Measurements from ENCODE around the gene HORMAD2. TPM values are rescaled to one million over a fixed set of nuclear protein-coding genes. Genes with fewer than 3 reads are reported as not detected.
"Not testable (repeated sequence)": the region's sequence is repeated elsewhere in the genome, so short reads cannot be mapped to it uniquely, and the experiment has no call there.

Gene HORMAD2
- total RNA-seq, 2 donors from 2014 or later = 0.12 TPM

GRCh38 chr22:30206944-30207343 is 126.7 kb downstream of the HORMAD2 start:
- no peak overlapping the region for H3K4me3 Mint-ChIP-seq
- H3K4me1 Mint-ChIP-seq (ENCODE audit: low read depth) = peaks cover 16% of the 10 kb centered on the region
- ATAC-seq (replicated peaks in 1 of 2) = no peak
- no peak overlapping the region for H3K27ac Mint-ChIP-seq
- DNase-seq = no peak
- no peaks in the 10 kb centered on the region for H3K36me3 Mint-ChIP-seq (ENCODE audit: insufficient read depth in 2 of 2)
- H3K27me3 Mint-ChIP-seq (ENCODE audit: low read depth) = no peaks in the 10 kb centered on the region
- H3K9me3 Mint-ChIP-seq = no peaks in the 10 kb centered on the region

GRCh38 chr22:30208631-30209603 is 128.7 kb downstream of the HORMAD2 start:
- Mint-ChIP-seq H3K27me3 (ENCODE audit: low read depth) (no peaks in the 10 kb centered on the region), H3K27ac (no peak overlapping the region), H3K4me3 (no peak overlapping the region), H3K9me3 (no peaks in the 10 kb centered on the region), H3K36me3 (ENCODE audit: insufficient read depth in 2 of 2) (no peaks in the 10 kb centered on the region), H3K4me1 (ENCODE audit: low read depth) (peaks cover 33% of the 10 kb centered on the region)
- DNase-seq (no peak), ATAC-seq (replicated peaks in 1 of 2) (no peak)

- Mint-ChIP-seq H3K27me3 (ENCODE audit: low read depth) (no peaks in the 10 kb centered on the region), H3K9me3 (no peaks in the 10 kb centered on the region), H3K4me1 (ENCODE audit: low read depth) (peaks cover 35% of the 10 kb centered on the region), H3K27ac (no peak overlapping the region), H3K36me3 (ENCODE audit: insufficient read depth in 2 of 2) (no peaks in the 10 kb centered on the region), H3K4me3 (no peak overlapping the region)
- ATAC-seq (replicated peaks in 1 of 2) = no peak
- no peak for DNase-seq
These were observed 129.4 kb downstream of the HORMAD2 start for GRCh38 chr22:30209642-30210041.

DNA sequence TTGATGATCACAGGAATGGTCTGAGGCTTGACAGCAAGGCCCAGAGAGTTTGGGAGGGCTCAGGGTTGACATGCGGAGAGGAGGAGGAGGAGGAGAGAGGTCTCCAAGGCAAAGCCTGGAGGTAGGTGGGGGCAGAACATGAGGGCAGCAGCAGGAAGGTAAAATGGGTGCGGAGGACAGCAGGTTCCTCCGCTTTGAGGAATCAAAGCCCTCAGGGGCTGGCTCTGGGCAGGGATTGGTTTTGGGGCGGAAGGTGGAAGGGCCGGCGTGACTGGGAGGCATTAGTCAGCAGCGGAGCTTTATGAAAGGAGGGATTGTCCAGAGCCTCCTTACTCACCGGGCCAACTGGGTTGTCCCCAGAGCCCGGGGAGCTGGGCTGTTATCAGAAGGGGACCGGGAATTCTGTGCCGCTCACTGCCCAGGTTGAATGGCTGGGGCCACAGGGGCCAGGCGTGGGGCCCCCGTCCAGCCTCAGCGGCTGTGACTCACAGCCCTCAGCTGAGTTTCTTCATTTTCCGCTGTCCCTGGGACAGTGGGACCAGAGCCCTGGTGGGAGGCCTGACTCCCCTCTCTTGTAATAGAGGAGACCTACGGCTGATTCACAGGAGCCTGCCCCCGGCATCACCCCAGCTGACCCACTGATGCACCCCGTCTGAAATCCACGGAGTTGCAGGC is 130.1 kb downstream of the HORMAD2 start:
- Mint-ChIP-seq H3K4me1 (ENCODE audit: low read depth) (peaks cover 38% of the 10 kb centered on the region), H3K27ac (no peak overlapping the region), H3K36me3 (ENCODE audit: insufficient read depth in 2 of 2) (no peaks in the 10 kb centered on the region), H3K4me3 (no peak overlapping the region), H3K9me3 (no peaks in the 10 kb centered on the region), H3K27me3 (ENCODE audit: low read depth) (no peaks in the 10 kb centered on the region)
- no peak for ATAC-seq (replicated peaks in 1 of 2)
- DNase-seq = no peak

GRCh38 chr22:30211124-30211820 is 131.0 kb downstream of the HORMAD2 start:
- H3K9me3 Mint-ChIP-seq = no peaks in the 10 kb centered on the region
- no peaks in the 10 kb centered on the region for H3K27me3 Mint-ChIP-seq (ENCODE audit: low read depth)
- ATAC-seq (replicated peaks in 1 of 2) = no peak
- no peak for DNase-seq
- no peaks in the 10 kb centered on the region for H3K36me3 Mint-ChIP-seq (ENCODE audit: insufficient read depth in 2 of 2)
- peaks cover 38% of the 10 kb centered on the region for H3K4me1 Mint-ChIP-seq (ENCODE audit: low read depth)
- no peak overlapping the region for H3K27ac Mint-ChIP-seq
- no peak overlapping the region for H3K4me3 Mint-ChIP-seq

- ATAC-seq (replicated peaks in 1 of 2) (peak; percentile 65 to 83), DNase-seq (peak in 1 of 2 donors; percentile 21)
- Mint-ChIP-seq H3K4me1 (ENCODE audit: low read depth) (peaks cover 38% of the 10 kb centered on the region), H3K4me3 (no peak overlapping the region), H3K27me3 (ENCODE audit: low read depth) (no peaks in the 10 kb centered on the region), H3K9me3 (no peaks in the 10 kb centered on the region), H3K27ac (no peak overlapping the region), H3K36me3 (ENCODE audit: insufficient read depth in 2 of 2) (no peaks in the 10 kb centered on the region)
These were observed 132.2 kb downstream of the HORMAD2 start for GRCh38 chr22:30212363-30212995.

GRCh38 chr22:30212996-30213441 is 132.8 kb downstream of the HORMAD2 start:
- ATAC-seq (replicated peaks in 1 of 2) = no peak
- H3K9me3 Mint-ChIP-seq = no peaks in the 10 kb centered on the region
- H3K4me3 Mint-ChIP-seq = no peak overlapping the region
- no peaks in the 10 kb centered on the region for H3K36me3 Mint-ChIP-seq (ENCODE audit: insufficient read depth in 2 of 2)
- peak overlapping the region; percentile 57 for H3K27ac Mint-ChIP-seq
- no peak for DNase-seq
- H3K4me1 Mint-ChIP-seq (ENCODE audit: low read depth) = peaks cover 38% of the 10 kb centered on the region
- no peaks in the 10 kb centered on the region for H3K27me3 Mint-ChIP-seq (ENCODE audit: low read depth)

DNA sequence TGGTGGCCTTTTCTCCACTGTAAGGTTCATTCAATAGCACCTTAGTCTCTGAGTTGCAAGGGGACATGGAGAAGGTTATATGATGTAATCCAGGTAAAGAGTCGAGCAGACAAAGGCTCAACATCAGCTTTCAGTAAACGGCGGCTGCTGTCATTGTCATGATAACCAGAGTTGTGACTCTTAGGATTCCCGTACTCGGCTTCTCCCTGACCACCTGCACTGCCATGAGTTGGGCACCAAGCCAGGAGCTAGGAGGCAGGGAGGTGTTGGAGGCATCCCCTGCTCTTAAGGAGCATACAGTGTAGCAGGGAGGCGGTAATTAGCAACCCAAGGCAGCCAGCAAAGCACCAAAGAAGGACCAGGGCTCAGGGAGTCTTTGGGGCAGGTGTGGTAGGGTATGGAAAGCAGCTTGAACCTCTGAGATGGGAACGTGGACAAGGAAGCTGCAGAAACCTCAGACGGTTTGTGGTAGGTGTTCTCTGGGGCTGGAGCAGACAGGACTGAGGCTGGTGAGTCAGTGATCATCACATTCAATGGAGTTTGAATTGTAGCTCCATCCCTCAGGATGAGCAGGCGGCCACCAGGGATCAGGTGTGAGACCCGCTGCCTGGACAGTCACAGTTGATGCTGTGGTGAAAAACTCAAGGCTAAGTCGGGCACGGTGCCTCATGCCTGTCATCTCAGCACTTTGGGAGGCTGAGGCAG is 134.6 kb downstream of the HORMAD2 start:
- Mint-ChIP-seq H3K36me3 (ENCODE audit: insufficient read depth in 2 of 2) (no peaks in the 10 kb centered on the region), H3K27ac (no peak overlapping the region), H3K27me3 (ENCODE audit: low read depth) (no peaks in the 10 kb centered on the region), H3K4me1 (ENCODE audit: low read depth) (peaks cover 35% of the 10 kb centered on the region), H3K9me3 (no peaks in the 10 kb centered on the region), H3K4me3 (no peak overlapping the region)
- DNase-seq (no peak), ATAC-seq (replicated peaks in 1 of 2) (no peak)

- DNase-seq; H3K27me3 Mint-ChIP-seq (ENCODE audit: low read depth); ATAC-seq (replicated peaks in 1 of 2): not testable (repeated sequence)
These were observed 136.0 kb downstream of the HORMAD2 start for GRCh38 chr22:30216272-30216671.

DNA sequence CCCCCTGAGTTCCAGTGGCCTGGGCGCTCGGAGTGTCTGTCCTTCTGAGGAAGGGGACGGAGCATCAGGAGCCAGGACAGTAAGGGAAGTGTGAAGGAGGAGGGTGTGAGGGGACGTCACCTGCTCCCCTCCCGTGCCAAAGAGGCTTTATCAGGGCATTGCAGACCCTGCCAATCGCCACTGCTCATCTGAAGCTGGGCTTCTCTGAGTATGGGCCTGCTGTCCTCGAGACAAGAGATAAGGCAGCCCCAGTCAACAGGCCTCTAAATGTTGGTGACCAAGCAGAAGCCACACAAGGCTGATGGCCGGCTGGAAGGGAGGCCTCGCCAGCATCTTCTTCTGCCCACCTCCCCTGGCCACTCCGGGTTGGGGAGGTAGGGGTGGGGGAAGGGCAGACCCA is 136.4 kb downstream of the HORMAD2 start:
- ATAC-seq (replicated peaks in 1 of 2) (no peak), DNase-seq (no peak)
- H3K36me3 Mint-ChIP-seq (ENCODE audit: insufficient read depth in 2 of 2) = no peaks in the 10 kb centered on the region
- H3K27ac Mint-ChIP-seq = peak overlapping the region; percentile 14
- H3K4me3 Mint-ChIP-seq = no peak overlapping the region
- no peaks in the 10 kb centered on the region for H3K9me3 Mint-ChIP-seq
- peaks cover 44% of the 10 kb centered on the region for H3K4me1 Mint-ChIP-seq (ENCODE audit: low read depth)
- H3K27me3 Mint-ChIP-seq (ENCODE audit: low read depth) = no peaks in the 10 kb centered on the region

More at GRCh38 chr22:30216272-30216671, 136.0 kb downstream of the HORMAD2 start:
- not testable (repeated sequence) for H3K27ac Mint-ChIP-seq; H3K36me3 Mint-ChIP-seq (ENCODE audit: insufficient read depth in 2 of 2); H3K9me3 Mint-ChIP-seq; H3K4me3 Mint-ChIP-seq
- peaks cover 39% of the 10 kb centered on the region for H3K4me1 Mint-ChIP-seq (ENCODE audit: low read depth)

GRCh38 chr22:30217698-30218560 is 137.7 kb downstream of the HORMAD2 start:
- H3K27me3 Mint-ChIP-seq (ENCODE audit: low read depth) = no peaks in the 10 kb centered on the region
- no peak overlapping the region for H3K27ac Mint-ChIP-seq
- DNase-seq = no peak
- no peak for ATAC-seq (replicated peaks in 1 of 2)
- peaks cover 41% of the 10 kb centered on the region for H3K4me1 Mint-ChIP-seq (ENCODE audit: low read depth)
- H3K36me3 Mint-ChIP-seq (ENCODE audit: insufficient read depth in 2 of 2) = no peaks in the 10 kb centered on the region
- no peaks in the 10 kb centered on the region for H3K9me3 Mint-ChIP-seq
- no peak overlapping the region for H3K4me3 Mint-ChIP-seq

Measured in activated T-cell treated with anti-CD3 and anti-CD28 coated beads, Interleukin-2, amount 50 U/mL, for 72 hours (primary cell).